GM10248 (cell line): ENCODE measurements around the gene SH3PXD2A.
A peak's percentile ranks its signal among the peaks of the same experiment; 100 is the strongest.

Experiments
- CTCF ChIA-PET: fragments of 300-600 bp; sonication (Branson Sonifier 250); formaldehyde crosslinking; extraction: SDS; loops from one replicate; lab custom pipeline; 2021; ENCODE audit warnings: antibody characterized with exemption; lab: Yijun Ruan, JAX
- POLR2A ChIA-PET: fragments of 350-650 bp; sonication (Branson Sonifier 250); formaldehyde crosslinking; extraction: SDS; loops from one replicate; lab custom pipeline; 2020; ENCODE audit warnings: antibody characterized with exemption; lab: Yijun Ruan, JAX
- DNase-seq: peaks from one replicate; pipeline ENCODE4 v3.0.0; 2012; ENCODE audit errors: extremely low spot score
- TF ChIP-seq, protein P1 (sequence below): IDR thresholded peaks from 2 replicates; pipeline ENCODE4 v1.5.1; 2012; ENCODE audit warnings: mild to moderate bottlenecking, low read depth; ENCODE audit errors: extremely low read depth, missing control alignments, control extremely low read depth

Gene SH3PXD2A

DNA sequence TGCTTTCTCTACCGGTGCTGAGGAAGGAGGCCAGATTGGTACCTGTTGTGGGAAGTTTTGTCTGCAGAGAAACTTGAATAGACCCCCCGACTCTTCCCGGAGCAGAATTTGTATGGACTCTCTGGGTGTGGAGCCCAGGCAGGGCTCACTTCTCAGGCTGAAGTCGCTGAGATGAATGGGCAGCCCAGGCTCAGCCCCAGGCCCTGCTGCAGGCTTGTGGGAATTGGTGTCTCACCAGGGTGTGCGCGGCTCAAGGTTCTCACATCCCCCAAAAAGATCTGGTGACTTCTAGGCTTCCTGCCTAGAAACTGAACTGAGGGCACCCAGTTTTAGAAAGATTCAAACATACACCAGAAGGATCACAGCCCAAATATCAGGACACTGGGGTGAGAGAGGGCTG, 258.4 kb downstream of the SH3PXD2A start:
- ChIA-PET CTCF (interaction anchor here (2.0 to 13.1 kb wide), 2 partner anchors 18 to 90 kb away, joined by 5 to 196 read pairs; no protein-coding TSS in a partner anchor), POLR2A (no interaction called here)
- TF ChIP-seq, protein P1, sequence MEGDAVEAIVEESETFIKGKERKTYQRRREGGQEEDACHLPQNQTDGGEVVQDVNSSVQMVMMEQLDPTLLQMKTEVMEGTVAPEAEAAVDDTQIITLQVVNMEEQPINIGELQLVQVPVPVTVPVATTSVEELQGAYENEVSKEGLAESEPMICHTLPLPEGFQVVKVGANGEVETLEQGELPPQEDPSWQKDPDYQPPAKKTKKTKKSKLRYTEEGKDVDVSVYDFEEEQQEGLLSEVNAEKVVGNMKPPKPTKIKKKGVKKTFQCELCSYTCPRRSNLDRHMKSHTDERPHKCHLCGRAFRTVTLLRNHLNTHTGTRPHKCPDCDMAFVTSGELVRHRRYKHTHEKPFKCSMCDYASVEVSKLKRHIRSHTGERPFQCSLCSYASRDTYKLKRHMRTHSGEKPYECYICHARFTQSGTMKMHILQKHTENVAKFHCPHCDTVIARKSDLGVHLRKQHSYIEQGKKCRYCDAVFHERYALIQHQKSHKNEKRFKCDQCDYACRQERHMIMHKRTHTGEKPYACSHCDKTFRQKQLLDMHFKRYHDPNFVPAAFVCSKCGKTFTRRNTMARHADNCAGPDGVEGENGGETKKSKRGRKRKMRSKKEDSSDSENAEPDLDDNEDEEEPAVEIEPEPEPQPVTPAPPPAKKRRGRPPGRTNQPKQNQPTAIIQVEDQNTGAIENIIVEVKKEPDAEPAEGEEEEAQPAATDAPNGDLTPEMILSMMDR: no peak

DNA sequence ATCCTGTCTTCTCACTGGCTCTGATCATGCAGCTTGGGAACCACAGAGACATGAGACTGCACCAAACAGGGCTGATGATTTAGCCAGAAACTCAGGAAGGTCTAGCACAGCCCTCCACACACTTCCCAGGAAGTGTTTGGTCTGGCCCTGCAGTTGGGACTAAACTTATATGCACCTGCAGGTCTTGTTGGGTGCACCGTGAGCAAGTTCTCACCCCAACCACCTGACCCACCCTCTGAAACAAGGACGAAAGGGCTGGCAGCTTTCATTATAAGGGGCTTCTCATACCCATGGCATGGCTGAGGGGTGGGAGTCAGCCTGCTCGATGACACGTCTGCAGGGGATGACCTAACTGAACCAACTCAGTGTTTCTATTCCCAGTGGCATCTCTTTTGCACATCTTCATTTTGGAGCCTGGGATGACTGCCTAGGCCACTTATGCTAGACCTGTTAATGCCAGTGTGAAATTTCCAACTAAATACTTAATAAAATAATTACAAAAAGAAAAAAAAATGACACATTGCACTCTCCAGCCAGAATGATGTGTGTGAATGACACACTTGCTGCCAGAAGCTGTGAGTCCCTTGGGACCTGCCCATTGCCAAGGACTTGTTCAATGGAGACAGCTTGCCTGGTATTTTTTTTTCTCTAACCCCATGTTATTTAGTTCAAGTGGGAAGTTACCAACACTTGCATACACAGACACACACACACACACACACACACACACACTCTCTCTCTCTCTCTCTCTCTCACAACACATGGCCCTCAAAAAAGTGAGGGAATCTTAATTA, 259.2 kb downstream of the SH3PXD2A start:
- TF ChIP-seq, protein P1: no peak
- CTCF ChIA-PET: interaction anchor here (1.4 to 13.1 kb wide), 2 partner anchors 8 to 91 kb away, joined by 3 to 196 read pairs; no protein-coding TSS in a partner anchor
- POLR2A ChIA-PET: no interaction called here
- DNase-seq: no peak

More for the DNA sequence above, 258.4 kb downstream of the SH3PXD2A start:
- DNase-seq: no peak

DNA sequence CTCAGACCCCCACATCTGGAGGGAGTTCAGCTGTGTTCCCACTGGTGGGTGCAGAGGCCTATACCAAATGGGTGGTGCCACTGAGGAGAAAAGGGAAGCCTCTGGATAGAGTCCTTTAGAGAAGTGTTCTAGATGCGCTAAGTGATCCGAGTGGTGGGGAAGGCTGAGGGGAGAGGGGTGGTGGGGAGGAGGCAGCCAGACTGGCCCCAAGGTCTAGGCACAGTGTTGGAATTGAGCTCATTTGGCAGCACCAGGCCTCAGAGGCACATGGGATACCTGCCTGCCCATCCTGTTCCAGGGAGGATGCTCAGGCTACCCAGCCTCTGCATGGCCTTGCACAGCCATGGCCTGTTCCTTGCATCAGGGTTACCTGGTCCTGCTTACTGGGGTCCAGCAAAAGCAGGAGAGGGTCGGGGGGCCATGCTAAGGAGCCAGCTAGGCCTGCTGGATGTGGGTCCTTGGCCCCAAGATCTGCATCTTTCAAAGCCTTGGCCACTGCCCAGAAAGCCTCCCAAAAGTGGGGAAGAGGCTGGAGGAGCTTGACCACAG, 262.3 kb downstream of the SH3PXD2A start:
- TF ChIP-seq, protein P1: no peak

DNA sequence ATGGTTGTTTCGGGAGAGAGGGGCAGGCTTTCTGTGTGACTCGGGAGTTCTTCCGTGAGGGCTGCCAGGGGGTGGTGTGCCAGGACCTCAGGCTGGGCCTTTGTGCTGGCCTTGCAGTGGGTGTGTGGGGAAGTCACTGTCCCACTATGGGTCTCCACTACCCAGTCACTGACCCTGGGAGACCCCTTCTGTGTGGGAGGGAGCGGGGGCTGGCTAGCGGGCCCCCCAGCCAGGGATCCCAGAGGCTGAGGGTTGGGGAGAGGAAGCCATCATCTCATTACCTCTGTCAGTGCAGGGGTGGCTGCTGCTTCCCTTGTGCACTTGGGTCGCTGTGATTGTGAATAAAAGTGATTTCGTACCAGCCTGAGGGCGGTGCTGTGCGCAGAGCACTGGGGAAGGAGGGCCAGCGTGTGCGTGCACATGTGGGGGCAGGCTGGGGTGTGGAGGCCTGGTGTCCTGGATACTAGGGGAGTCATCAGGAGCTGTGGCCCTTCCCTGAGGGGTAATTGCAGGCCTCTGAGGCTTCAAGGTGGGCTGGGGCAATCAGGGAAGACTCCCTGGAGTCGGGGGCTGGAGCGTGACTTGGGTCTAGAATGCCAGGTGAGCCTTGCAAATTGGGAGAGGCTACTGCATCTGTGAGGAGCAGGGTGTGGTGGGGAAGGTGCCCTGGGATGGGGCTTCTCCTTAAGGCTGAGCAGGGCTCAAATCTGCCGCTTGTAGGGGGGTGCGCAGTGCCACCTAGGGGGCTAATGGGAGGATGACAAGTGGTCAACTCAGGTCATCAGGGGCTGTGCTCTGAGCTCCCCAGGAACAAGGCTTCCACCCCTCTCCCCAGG, 263.0 kb downstream of the SH3PXD2A start:
- TF ChIP-seq, protein P1: peak; percentile 85
- peak; percentile 86 for DNase-seq
- POLR2A ChIA-PET: no interaction called here

More for the DNA sequence above, 262.3 kb downstream of the SH3PXD2A start:
- ChIA-PET CTCF (interaction anchor here (0.6 to 3.7 kb wide), 25 partner anchors 8 to 348 kb away, joined by 3 to 27 read pairs (median 3); no protein-coding TSS in a partner anchor), POLR2A (no interaction called here)
- DNase-seq: no peak

DNA sequence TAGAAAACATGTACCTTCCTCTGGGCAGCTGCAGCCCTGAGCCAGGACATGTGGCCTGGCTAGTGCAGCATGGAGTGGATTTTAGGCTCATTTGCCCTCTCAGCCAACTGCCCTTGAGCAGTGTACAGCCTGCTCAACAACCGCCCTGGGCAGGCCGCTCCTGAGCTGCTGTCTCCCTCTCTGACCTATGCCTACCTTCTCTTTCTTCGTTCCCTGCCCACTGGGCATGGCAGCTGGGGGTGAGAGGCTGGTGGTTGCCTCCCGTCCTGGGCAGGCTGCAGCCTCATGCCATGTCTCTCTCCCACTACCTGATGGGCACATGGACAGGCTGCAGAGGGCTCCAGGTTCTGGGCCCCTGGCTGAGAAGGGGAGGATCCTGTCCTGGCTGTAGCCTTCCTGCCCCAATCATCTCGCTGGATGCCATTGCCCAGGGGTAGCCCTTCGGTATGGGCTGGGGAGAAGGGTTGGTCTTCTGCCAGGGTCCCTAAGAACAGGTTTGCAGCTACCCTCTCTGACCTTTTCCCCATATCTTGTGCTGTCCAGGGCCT, 264.6 kb downstream of the SH3PXD2A start:
- DNase-seq: no peak
- TF ChIP-seq, protein P1: no peak
- POLR2A ChIA-PET: interaction anchor here (0.6 kb wide), 1 partner anchor 128 kb away, joined by 3 read pairs; no protein-coding TSS in a partner anchor
- CTCF ChIA-PET: interaction anchor here (1.1 to 3.9 kb wide), 6 partner anchors 9 to 96 kb away, joined by 3 to 24 read pairs (median 12); no protein-coding TSS in a partner anchor

More for the DNA sequence above, 263.0 kb downstream of the SH3PXD2A start:
- CTCF ChIA-PET: interaction anchor here (0.6 to 3.7 kb wide), 26 partner anchors 9 to 348 kb away, joined by 3 to 27 read pairs (median 3); no protein-coding TSS in a partner anchor
